Immature natural killer cell (primary cell): Measurements from ENCODE around the gene CLIC5. TPM values are rescaled to one million over a fixed set of nuclear protein-coding genes. Genes with fewer than 3 reads are reported as not detected.
"Not testable (repeated sequence)": the region's sequence is repeated elsewhere in the genome, so short reads cannot be mapped to it uniquely, and the experiment has no call there.

Experiments used
- DNase-seq, 3 donors: peaks; one replicate each; pipeline ENCODE4 v3.0.0; 2022; ENCODE audit warnings: mixed read lengths in 1 of 3
- H3K27ac Mint-ChIP-seq, 6 donors: one replicate each; pipeline ENCODE4 v1.8.0; 2020; ENCODE audit warnings: mixed read lengths in 6 of 6, mild to moderate bottlenecking in 5 of 6, inconsistent platforms in 4 of 6, moderate library complexity in 3 of 6
- H3K27me3 Mint-ChIP-seq, 3 donors: one replicate each; pipeline ENCODE4 v1.8.0; 2020 to 2021; ENCODE audit warnings: low read depth in 3 of 3, mild to moderate bottlenecking in 3 of 3, mixed read lengths in 3 of 3, moderate library complexity in 3 of 3, inconsistent platforms in 1 of 3
- H3K36me3 Mint-ChIP-seq, 3 donors: one replicate each; pipeline ENCODE4 v1.8.0; 2020; ENCODE audit warnings: mixed read lengths in 3 of 3, inconsistent platforms in 2 of 3, mild to moderate bottlenecking in 2 of 3
- H3K4me1 Mint-ChIP-seq, 2 donors: one replicate each; pipeline ENCODE4 v1.8.0; 2020; ENCODE audit warnings: inconsistent platforms in 2 of 2, mild to moderate bottlenecking in 2 of 2, mixed read lengths in 2 of 2, moderate library complexity in 1 of 2
- H3K4me3 Mint-ChIP-seq, 5 donors: one replicate each; pipeline ENCODE4 v1.8.0; 2020; ENCODE audit warnings: mild to moderate bottlenecking in 5 of 5, mixed read lengths in 5 of 5, inconsistent platforms in 3 of 5, moderate library complexity in 3 of 5
- H3K9me3 Mint-ChIP-seq, 6 donors: one replicate each; pipeline ENCODE4 v1.8.0; 2020; ENCODE audit warnings: mild to moderate bottlenecking in 6 of 6, mixed read lengths in 6 of 6, inconsistent platforms in 4 of 6, moderate library complexity in 3 of 6
- polyA plus RNA-seq, 3 donors: library from polyadenylated mRNA; unstranded; fragments of 300-500 nt; fragmentation: Illumina TruSeq; gene quantifications; one replicate each; pipeline ENCODE4 v1.2.3, GENCODE V29; 2021

The CLIC5 gene
- polyA plus RNA-seq, 3 donors from 2014 or later: 0.44 TPM; not detected in 2

GRCh38 chr6:45930420-45931040, 85.1 kb downstream of the CLIC5 start:
- Mint-ChIP-seq H3K27me3 (peaks cover 2 to 9% (median 2%) of the 10 kb centered on the region in 3 donors), H3K27ac (no peak overlapping the region), H3K9me3 (no peaks in the 10 kb centered on the region), H3K4me3 (no peak overlapping the region), H3K36me3 (no peaks in the 10 kb centered on the region), H3K4me1 (no peaks in the 10 kb centered on the region)
- DNase-seq: peak; percentile 30 to 48 (median 44)

GRCh38 chr6:45929421-45930361, 86.0 kb downstream of the CLIC5 start:
- H3K4me3 Mint-ChIP-seq: no peak overlapping the region
- DNase-seq: no peak

GRCh38 chr6:45928721-45929305, 86.8 kb downstream of the CLIC5 start:
- Mint-ChIP-seq H3K36me3 (no peaks in the 10 kb centered on the region), H3K27ac (no peak overlapping the region), H3K27me3 (peaks cover 2 to 9% (median 2%) of the 10 kb centered on the region in 3 donors), H3K9me3 (no peaks in the 10 kb centered on the region), H3K4me3 (no peak overlapping the region), H3K4me1 (no peaks in the 10 kb centered on the region)
- DNase-seq: no peak

More at GRCh38 chr6:45929421-45930361, 86.0 kb downstream of the CLIC5 start:
- H3K36me3 Mint-ChIP-seq: no peaks in the 10 kb centered on the region
- H3K27me3 Mint-ChIP-seq: peaks cover 2 to 9% (median 4%) of the 10 kb centered on the region in 3 donors
- no peaks in the 10 kb centered on the region for H3K4me1 Mint-ChIP-seq
- H3K9me3 Mint-ChIP-seq: no peaks in the 10 kb centered on the region
- H3K27ac Mint-ChIP-seq: no peak overlapping the region

GRCh38 chr6:45927421-45928320, 88.0 kb downstream of the CLIC5 start:
- Mint-ChIP-seq H3K4me3 (no peak overlapping the region), H3K36me3 (no peaks in the 10 kb centered on the region), H3K9me3 (no peaks in the 10 kb centered on the region), H3K27ac (no peak overlapping the region), H3K27me3 (peaks cover 0 to 4% (median 3%) of the 10 kb centered on the region in 3 donors), H3K4me1 (peaks cover 0 to 2% of the 10 kb centered on the region in 2 donors)
- no peak for DNase-seq

GRCh38 chr6:45926423-45926822, 89.2 kb downstream of the CLIC5 start:
- H3K4me3 Mint-ChIP-seq, H3K4me1 Mint-ChIP-seq, H3K27ac Mint-ChIP-seq, H3K9me3 Mint-ChIP-seq, H3K27me3 Mint-ChIP-seq, DNase-seq, H3K36me3 Mint-ChIP-seq: not testable (repeated sequence)

- H3K4me1 Mint-ChIP-seq: peaks cover 0 to 6% of the 10 kb centered on the region in 2 donors
- H3K36me3 Mint-ChIP-seq: no peaks in the 10 kb centered on the region
- DNase-seq: no peak
- H3K4me3 Mint-ChIP-seq: no peak overlapping the region
- no peak overlapping the region for H3K27ac Mint-ChIP-seq
- H3K9me3 Mint-ChIP-seq: no peaks in the 10 kb centered on the region
- H3K27me3 Mint-ChIP-seq: peaks cover 0 to 6% (median 0%) of the 10 kb centered on the region in 3 donors
These were observed 90.8 kb downstream of the CLIC5 start for GRCh38 chr6:45924763-45925342.

- peaks cover 0 to 6% (median 0%) of the 10 kb centered on the region in 3 donors for H3K27me3 Mint-ChIP-seq
- no peaks in the 10 kb centered on the region for H3K36me3 Mint-ChIP-seq
- no peak overlapping the region for H3K27ac Mint-ChIP-seq
- H3K4me1 Mint-ChIP-seq: peaks cover 0 to 6% of the 10 kb centered on the region in 2 donors
- no peaks in the 10 kb centered on the region for H3K9me3 Mint-ChIP-seq
- no peak for DNase-seq
- no peak overlapping the region for H3K4me3 Mint-ChIP-seq
These were observed 91.7 kb downstream of the CLIC5 start for GRCh38 chr6:45923831-45924391.

- no peak overlapping the region for H3K4me3 Mint-ChIP-seq
- H3K27me3 Mint-ChIP-seq: peaks cover 0 to 6% (median 0%) of the 10 kb centered on the region in 3 donors
- no peak overlapping the region for H3K27ac Mint-ChIP-seq
- no peaks in the 10 kb centered on the region for H3K9me3 Mint-ChIP-seq
- DNase-seq: peak; percentile 36 to 46 (median 42)
- H3K36me3 Mint-ChIP-seq: no peaks in the 10 kb centered on the region
- peaks cover 0 to 6% of the 10 kb centered on the region in 2 donors for H3K4me1 Mint-ChIP-seq
These were observed 92.8 kb downstream of the CLIC5 start for GRCh38 chr6:45922728-45923351.

GRCh38 chr6:45921691-45922281, 93.9 kb downstream of the CLIC5 start:
- Mint-ChIP-seq H3K27ac (no peak overlapping the region), H3K4me1 (peaks cover 0 to 6% of the 10 kb centered on the region in 2 donors), H3K36me3 (no peaks in the 10 kb centered on the region), H3K4me3 (no peak overlapping the region), H3K9me3 (no peaks in the 10 kb centered on the region), H3K27me3 (peaks cover 0 to 6% (median 0%) of the 10 kb centered on the region in 3 donors)
- DNase-seq: no peak

- H3K9me3 Mint-ChIP-seq: no peaks in the 10 kb centered on the region
- no peak overlapping the region for H3K27ac Mint-ChIP-seq
- no peaks in the 10 kb centered on the region for H3K36me3 Mint-ChIP-seq
- H3K4me3 Mint-ChIP-seq: no peak overlapping the region
- H3K27me3 Mint-ChIP-seq: peaks cover 0 to 6% (median 0%) of the 10 kb centered on the region in 3 donors
- DNase-seq: no peak
- peaks cover 0 to 6% of the 10 kb centered on the region in 2 donors for H3K4me1 Mint-ChIP-seq
These were observed 94.7 kb downstream of the CLIC5 start for GRCh38 chr6:45920819-45921511.

- Mint-ChIP-seq H3K27me3 (peaks cover 0 to 1% (median 0%) of the 10 kb centered on the region in 3 donors), H3K4me1 (peaks cover 0 to 2% of the 10 kb centered on the region in 2 donors), H3K9me3 (no peaks in the 10 kb centered on the region), H3K36me3 (no peaks in the 10 kb centered on the region), H3K4me3 (no peak overlapping the region), H3K27ac (no peak overlapping the region)
- DNase-seq: no peak
These were observed 98.2 kb downstream of the CLIC5 start for GRCh38 chr6:45917439-45917838.

GRCh38 chr6:45916692-45917091, 99.0 kb downstream of the CLIC5 start:
- H3K27me3 Mint-ChIP-seq: no peaks in the 10 kb centered on the region
- H3K27ac Mint-ChIP-seq: no peak overlapping the region
- H3K36me3 Mint-ChIP-seq: no peaks in the 10 kb centered on the region
- no peaks in the 10 kb centered on the region for H3K4me1 Mint-ChIP-seq
- H3K4me3 Mint-ChIP-seq: no peak overlapping the region
- peaks cover 0 to 3% (median 0%) of the 10 kb centered on the region in 6 donors for H3K9me3 Mint-ChIP-seq
- DNase-seq: no peak
